GM18519 (cell line): Measurements from ENCODE around the gene GUCD1.
"Not testable (repeated sequence)": the region's sequence is repeated elsewhere in the genome, so short reads cannot be mapped to it uniquely, and the experiment has no call there.

Source experiments
- ATAC-seq: cut with Tn5 transposase; IDR thresholded peaks from one replicate; pipeline ENCODE4 v1.9.1; 2021; ENCODE audit warnings: mild to moderate bottlenecking, moderate library complexity; ENCODE audit not compliant: unreplicated experiment, low FRiP score

Gene GUCD1

GRCh38 chr22:24554313-24555164, at the start of gene GUCD1:
GUCD1 (minus strand) TSS chr22:24555138; CDS start chr22:24554991, 147 bp downstream.
- ATAC-seq, result peak; percentile 5

DNA sequence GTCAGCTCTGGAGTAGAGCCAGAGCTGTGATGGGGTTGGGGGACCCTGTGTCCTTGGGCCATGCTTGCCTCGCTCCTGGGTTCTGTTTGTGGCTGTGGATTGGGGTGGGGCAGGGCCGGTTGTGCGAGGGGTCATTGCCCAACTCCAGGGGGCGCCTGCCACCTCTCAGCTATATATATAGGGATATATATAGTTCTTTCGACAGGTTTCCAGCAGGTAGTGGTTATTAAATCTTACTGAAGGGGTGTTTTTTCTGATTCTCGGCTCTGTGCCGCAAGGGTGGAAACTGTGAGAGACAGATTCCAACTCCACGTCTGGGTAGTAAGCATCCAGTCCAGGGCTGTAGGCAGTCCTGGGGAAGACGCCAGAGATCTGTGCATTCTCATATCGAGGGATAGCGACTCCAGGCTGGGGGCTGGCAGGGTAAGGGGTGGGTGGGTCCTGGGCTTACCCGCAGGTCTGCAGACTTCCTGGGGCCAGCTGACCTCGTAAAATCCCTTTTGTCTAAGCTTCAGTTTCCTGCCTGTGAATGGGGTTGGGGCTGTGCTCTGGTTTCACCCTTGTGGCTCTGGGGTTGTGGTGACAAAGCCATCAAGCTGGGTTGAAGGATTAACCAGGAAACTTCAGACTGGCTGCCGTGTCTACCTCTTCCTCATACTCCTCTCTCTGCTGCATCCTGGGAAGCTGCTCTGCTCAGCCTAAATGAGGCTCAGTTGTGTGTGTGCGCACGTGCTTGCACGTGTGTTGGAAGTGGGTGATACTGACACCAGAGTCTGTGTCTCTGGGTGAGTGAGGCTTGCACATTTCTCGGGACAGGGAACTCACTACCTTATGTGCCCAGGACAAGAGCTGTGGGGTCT, 49.1 kb upstream of the GUCD1 start:
- not testable (repeated sequence) for ATAC-seq

DNA sequence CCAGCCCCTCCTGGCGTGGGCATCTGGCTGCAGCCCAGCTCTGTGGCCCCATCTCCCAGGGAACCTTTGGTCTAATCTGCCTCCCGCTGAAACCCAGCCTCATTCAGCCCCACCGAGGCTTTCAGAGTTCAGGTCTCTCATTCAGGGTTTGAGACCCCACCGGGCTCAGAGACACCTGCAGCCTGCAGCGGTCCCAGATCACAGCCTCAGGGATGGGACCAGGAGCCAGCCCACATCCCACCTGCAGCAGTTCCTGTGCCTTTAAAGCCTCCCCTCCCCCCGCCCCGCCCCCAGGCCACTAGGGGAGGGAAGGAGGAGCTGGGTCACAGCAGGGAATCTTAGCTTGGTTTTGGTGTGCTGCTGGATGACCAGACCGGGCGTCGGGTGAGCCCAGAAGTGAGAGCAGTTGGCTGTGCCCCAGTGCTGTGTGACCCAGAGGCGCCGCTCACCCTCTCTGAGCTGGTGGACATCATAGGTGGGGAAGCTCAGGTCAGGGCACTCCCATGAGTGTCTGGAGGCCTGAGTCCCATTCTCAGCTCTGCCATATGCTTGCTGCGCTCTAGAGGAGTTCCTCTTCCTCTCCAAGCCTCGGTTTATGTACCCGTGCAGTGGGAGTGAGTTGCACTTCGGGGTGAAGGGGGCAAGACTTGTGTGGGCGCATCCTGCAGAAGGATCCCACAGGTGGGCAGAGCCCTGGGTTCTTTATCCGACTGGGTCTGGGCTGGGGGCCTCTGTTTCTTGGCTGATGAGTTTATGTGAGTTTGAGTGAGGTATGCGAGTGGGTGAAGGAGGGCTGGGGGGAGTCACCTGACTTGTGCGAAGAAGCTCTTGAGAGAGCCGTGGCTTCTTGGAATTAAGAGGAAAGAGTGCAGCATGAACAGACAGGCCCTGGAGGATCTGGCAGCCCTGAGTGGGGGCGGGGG, 48.2 kb upstream of the GUCD1 start, which contains the start of gene GGT1:
TSS of gene GGT1 (plus strand) at position 347 of the 923 bp plus-strand sequence. CDS start 7,889 bp downstream, outside the sequence.
- not testable (repeated sequence) for ATAC-seq

- ATAC-seq, result not testable (repeated sequence)
Measured at GRCh38 chr22:24602105-24602749, 47.3 kb upstream of the GUCD1 start.

DNA sequence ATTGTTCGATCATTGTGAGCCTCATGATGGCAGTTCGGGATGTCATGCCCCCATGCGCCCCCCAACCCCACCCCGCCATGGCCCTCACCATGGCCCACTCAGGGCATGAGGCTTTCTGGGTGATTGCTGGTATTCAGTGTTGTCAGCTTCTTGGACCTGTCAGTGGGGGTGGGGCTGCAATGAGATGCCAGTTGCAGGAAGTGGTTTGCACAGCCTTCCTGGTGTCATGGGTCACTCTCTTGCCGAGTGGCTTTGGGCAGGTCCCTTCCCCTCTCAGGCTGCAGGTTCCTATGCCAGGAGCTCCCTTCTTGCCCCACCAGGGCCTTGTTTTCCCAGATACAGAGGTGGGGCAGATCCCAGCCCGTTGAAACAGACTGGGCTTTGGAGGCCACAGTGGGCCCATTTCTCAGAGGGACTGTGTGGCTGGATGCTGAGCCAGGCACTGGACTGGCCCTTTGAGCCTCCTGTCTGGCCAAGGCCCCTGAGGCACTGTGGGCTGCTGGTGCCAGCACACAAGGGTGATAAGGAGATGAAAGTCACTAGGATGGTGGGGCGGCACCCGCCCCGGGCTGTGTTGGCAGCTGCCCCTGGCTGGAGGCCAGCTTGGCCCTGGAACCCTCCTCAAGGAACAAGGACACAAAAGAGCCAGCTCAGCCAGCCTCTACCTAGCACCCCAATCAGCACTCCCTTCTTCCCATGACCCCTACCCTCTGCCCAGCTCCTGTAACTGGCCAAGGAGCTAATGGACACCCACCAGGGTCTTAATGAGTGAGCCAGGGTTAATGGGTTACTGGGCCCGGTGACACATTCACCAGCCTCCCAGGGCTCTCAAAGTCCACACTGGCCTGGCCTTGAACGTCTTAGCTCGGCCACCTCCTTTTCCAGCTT, 46.5 kb upstream of the GUCD1 start:
- ATAC-seq, result no peak

GRCh38 chr22:24599958-24600715, 45.2 kb upstream of the GUCD1 start:
- not testable (repeated sequence) for ATAC-seq

DNA sequence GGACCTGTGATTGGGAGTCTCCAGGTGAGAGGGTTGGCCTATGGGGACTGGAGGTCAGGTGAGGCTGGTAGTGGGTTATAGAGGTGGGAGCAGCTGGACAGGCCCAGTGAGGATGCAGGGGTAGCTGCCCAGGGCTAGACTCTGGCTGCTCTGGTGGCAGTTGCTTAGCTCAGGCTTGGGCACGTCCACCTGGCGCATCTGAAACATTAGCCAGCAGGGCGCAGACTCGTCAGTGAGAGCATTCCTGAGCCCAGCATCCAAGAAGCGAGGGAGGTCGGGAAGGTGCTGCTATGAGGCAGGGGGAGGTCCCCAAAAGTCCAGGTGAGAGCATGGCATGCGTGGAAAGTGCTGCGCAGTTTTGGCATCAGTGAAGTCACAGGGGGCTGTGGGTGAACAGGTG, 44.6 kb upstream of the GUCD1 start:
- no peak for ATAC-seq

DNA sequence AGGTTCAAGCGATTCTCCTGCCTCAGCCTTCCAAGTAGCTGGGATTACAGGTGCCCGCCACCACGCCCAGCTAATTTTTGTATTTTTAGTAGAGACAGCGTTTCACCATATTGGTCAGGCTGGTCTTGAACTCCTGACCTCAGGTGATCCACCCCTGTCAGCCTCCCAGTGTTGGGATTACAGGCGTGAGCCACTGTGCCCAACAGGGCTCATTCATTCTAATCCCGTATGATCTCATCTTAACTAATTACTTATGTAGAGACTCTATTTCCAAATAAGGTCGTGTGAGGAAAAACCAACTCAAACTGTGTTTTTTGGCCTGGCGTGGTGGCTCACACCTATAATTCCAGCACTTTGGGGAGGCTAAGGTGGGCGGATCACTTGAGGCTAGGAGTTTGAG, 42.1 kb upstream of the GUCD1 start:
- ATAC-seq, result not testable (repeated sequence)

DNA sequence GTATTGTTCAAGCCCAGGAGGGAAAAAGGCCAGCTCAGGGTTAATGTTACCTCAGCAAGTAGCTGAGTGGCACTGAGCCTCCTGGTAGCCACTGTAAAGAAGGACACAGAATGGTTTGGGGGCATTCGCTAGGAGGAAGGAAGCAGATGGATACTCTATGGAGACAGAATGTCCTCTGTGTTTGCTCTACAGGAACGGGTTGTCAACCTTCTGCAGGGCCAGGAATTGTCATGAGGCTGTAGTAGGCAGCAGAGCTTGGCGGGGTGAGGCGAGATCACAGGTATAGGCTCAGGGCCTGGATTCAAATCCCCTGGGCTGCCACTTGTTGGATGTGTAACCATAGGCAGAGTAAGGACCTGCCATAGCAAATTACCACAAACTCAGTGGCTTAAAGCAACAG, 40.9 kb upstream of the GUCD1 start:
- ATAC-seq, result no peak

GRCh38 chr22:24595228-24595627, 40.3 kb upstream of the GUCD1 start:
- no peak for ATAC-seq

- ATAC-seq, result no peak
Measured at GRCh38 chr22:24594569-24595120, 39.7 kb upstream of the GUCD1 start.

DNA sequence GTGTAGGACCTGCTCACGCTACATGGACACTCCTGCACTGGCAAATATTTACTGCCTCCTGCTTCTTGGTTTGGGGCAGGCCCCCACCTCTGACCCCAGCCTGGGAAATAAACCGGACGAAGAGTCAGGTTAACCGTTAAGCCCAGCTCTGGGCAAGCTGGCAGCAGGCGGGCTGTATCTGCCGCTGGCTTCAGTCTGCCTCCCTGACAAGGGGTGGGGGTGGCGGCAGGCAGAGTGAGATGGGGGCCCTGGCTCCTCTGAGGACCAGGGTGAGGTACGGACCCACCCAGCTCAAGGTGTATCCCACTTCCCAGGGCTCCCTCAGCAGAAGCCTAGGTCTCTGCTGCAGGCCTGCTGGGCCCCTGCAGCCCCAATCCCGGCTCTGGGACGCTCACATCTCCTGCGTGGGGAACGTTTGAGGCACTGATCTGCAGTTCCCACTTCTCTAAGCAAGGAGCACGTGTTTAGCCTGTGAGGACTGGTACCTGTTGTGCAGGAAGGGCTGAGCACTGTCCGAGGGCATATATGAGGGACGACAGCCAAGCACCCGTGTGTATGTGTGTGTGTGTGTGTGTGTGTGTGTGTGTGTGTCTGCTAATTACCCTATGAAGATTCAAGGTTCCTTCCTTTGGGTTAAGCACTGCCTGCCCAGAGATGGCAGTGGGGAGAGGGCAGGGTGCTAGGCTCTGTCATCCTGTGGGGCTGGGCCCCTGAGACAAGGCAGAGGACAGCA, 39.1 kb upstream of the GUCD1 start:
- no peak for ATAC-seq

- ATAC-seq, result not testable (repeated sequence)
Measured at GRCh38 chr22:24593559-24593835, 38.6 kb upstream of the GUCD1 start.

GRCh38 chr22:24592851-24593558, 38.1 kb upstream of the GUCD1 start, which contains the start of gene LRRC75B:
LRRC75B (minus strand) TSS chr22:24593073; CDS start chr22:24593039, 34 bp downstream.
- ATAC-seq, result no peak

DNA sequence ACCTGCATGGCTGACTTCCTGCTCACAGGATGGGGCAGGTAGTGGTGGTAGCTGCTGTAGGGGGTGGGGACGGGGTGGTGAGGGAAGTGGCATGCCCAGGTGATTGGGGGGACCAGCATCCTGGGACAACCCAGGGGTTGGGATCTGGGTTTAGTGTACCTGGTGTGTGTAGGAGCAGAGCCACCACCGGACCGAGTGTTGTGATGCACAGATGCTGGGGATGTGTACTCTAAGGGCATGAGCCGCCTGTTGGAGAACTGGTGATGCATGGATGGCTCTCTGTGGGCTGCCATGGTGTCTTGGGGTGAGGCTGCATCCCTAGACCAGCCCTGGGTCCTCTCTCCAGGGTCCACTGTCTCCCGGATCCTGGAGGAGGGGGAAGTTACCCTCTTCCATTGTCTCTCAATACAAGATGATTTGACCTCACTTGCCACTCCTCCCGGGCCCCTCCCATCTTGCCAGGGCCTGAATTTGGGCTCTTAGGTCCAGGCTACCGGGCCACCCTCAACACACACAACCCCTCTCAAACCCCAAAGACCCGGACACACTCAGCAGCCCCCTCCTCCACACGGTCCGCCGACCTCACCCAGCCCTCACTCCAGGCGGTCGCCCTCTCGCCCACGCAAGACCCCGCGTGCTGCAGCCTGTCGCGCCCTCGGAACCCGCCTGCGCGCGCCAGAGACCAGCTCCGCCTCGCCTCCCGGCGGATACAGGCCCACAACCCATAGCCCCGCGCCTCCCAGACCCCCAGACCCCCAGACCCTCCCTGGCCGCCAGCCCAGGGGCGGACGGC, 37.3 kb upstream of the GUCD1 start:
- no peak for ATAC-seq
